K562 treated with DMSO at 1 percent for 48 hours (cell line): Measurements from ENCODE around the gene EPB41L3. TPM values are rescaled to one million over a fixed set of nuclear protein-coding genes. Genes with fewer than 3 reads are reported as not detected.

Experiments used
- total RNA-seq: library from RNA; unstranded; fragments of 300-600 nt; gene quantifications from 2 replicates; pipeline ENCODE4 v1.2.3, GENCODE V29; 2022; ENCODE audit warnings: low replicate concordance; ENCODE audit errors: extremely low read depth

EPB41L3 gene
- total RNA-seq, result not detected in 2 replicates

DNA sequence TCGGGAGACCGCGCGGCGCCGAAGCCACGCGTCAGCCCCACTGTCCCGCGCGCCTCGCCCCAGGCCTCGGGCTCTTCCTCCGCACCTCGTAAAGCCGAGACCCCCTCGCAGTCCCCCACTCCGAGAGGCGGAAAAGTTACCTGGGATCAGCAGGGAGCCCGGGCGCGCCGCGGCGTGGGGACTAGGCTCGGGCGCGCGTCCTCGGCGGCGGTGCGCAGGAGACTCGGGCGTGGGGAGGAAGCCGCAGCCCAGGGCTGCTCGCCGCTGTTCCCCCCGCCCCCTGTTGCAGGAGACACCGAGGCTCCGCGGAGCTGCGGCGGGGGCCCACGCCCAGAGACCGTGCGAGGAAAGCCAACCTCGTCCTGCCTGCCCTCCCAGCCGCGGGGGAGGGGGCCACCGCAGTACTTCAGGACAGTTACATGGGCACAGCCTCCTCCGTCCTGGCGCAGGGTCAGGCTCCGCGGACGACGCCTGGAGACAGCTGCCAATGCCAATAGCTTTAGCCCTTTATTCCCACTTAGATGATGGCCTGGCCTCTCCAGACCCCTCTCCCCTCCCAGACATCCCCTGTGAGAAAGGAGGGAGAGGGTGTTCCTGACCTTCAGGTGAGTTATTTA, at the start of gene EPB41L3:
Gene EPB41L3 (minus strand): TSS at position 225 of the 617 bp plus-strand sequence. CDS start 54,814 bp downstream, outside the sequence.

Other genes with a start within 250 kb of the EPB41L3 start
- not detected in 2 replicates for gene ZBTB14, start 248.3 kb downstream of the EPB41L3 start, total RNA-seq